ENCODE measurements around the gene NTNG1. TPM values are rescaled to one million over a fixed set of nuclear protein-coding genes. Genes with fewer than 3 reads are reported as not detected.

NTNG1 gene
- total and polyA plus RNA-seq, 2 of the 13 experiments (the other 11 are each of a cell fraction or from before 2014, with no cell fraction given): not detected

GRCh38 chr1:107491582-107491981 is 350.7 kb downstream of the NTNG1 start (continued):
- no peak for TF ChIP-seq IRF1 (CRISPR knock-in tag; IDR thresholded peaks at IDR 0.05; ENCODE audit: low read depth)
- TF ChIP-seq NKX3-1 (CRISPR knock-in tag; IDR thresholded peaks at IDR 0.05): no peak
- TF ChIP-seq MAX (IDR thresholded peaks at IDR 0.05): no peak
- TF ChIP-seq POLR2G (IDR thresholded peaks at IDR 0.05; ENCODE audit: low read depth, low read length): no peak
- TF ChIP-seq TRAFD1 (CRISPR knock-in tag; IDR thresholded peaks at IDR 0.05; ENCODE audit: borderline replicate concordance): no peak

- POLR2A ChIA-PET: no interaction called here
- Histone ChIP-seq H3K4me2 (ENCODE audit: low read depth, low read length) (no peak overlapping the region), H3K4me3 (replicated peaks in 1 of 3; ENCODE audit: insufficient read depth in 1 of 3, low read depth in 2 of 3, low read length in 3 of 3) (no peak overlapping the region), H3K27ac (ENCODE audit: extremely low read length, insufficient read depth, low read length) (no peak overlapping the region), H2AFZ (ENCODE audit: low read length) (no peak overlapping the region), H3K9ac (ENCODE audit: insufficient read depth, low read depth, low read length) (no peak overlapping the region), H3K36me3 (replicated peaks in 1 of 2; ENCODE audit: control insufficient read depth in 1 of 2, insufficient read depth in 2 of 2, low read length in 2 of 2) (no peaks in the 10 kb centered on the region), H3K27me3 (ENCODE audit: control insufficient read depth in 1 of 2, insufficient read depth in 2 of 2, low read length in 2 of 2) (no peaks in the 10 kb centered on the region), H3K9me3 (ENCODE audit: low read length) (no peaks in the 10 kb centered on the region), H3K4me1 (ENCODE audit: insufficient read depth, low read length) (peaks cover 23% of the 10 kb centered on the region), H3K79me2 (ENCODE audit: insufficient read depth, low read length) (no peaks in the 10 kb centered on the region), H4K20me1 (ENCODE audit: insufficient read depth, low read length) (no peaks in the 10 kb centered on the region)
- no TSS peak for BruUV-seq (replicated peaks)
- no peak for ATAC-seq
- FAIRE-seq: no peak
- CTCF ChIA-PET (ENCODE audit: low intra/inter-chr PET ratio, low total read pairs): no interaction called here
- intact Hi-C loops (cut with micrococcal nuclease; ENCODE audit: unreplicated experiment): no loop called here
- 32% methylated on average over 2 of the region's 4 CpGs for whole genome bisulfite sequencing (ENCODE audit: low lambda C conversion rate)
- DNase-seq (ENCODE audit: low spot score): no peak
- in situ Hi-C loops (cut with HindIII; ENCODE audit: extremely low pct_ligation_motif_present, low pct_unique_long_range_greater_than_20kb): no loop called here
- TF ChIP-seq ZNF816 (CRISPR knock-in tag; IDR thresholded peaks at IDR 0.05; ENCODE audit: borderline replicate concordance) (no peak), ZBTB40 (IDR thresholded peaks at IDR 0.05) (no peak), ZBTB40 (CRISPR knock-in tag; IDR thresholded peaks at IDR 0.05) (no peak), CREBL2 (CRISPR knock-in tag; IDR thresholded peaks at IDR 0.05; ENCODE audit: borderline replicate concordance) (no peak), ZZZ3 (CRISPR knock-in tag; IDR thresholded peaks at IDR 0.05; ENCODE audit: borderline replicate concordance) (no peak), CHCHD3 (CRISPR knock-in tag; IDR thresholded peaks at IDR 0.05) (no peak)
Measured at GRCh38 chr1:107493111-107493716, 352.4 kb downstream of the NTNG1 start.
